Stimulated activated CD8-positive, alpha-beta memory T cell treated with anti-CD3 and anti-CD28 coated beads, Interleukin-7, amount 100 ng/mL, for 4 hours (primary cell): ENCODE results near the gene GDF11.

Experiments used
- DNase-seq, 2 donors: peaks; one replicate each; pipeline ENCODE4 v3.0.0-alpha.2; 2020; ENCODE audit warnings: low read depth in 2 of 2

Gene GDF11

GRCh38 chr12:55795950-55796349 lies 53.0 kb downstream of the GDF11 start:
- DNase-seq = no peak

- DNase-seq = no peak
These were observed 54.1 kb downstream of the GDF11 start for GRCh38 chr12:55797068-55797467.

DNA sequence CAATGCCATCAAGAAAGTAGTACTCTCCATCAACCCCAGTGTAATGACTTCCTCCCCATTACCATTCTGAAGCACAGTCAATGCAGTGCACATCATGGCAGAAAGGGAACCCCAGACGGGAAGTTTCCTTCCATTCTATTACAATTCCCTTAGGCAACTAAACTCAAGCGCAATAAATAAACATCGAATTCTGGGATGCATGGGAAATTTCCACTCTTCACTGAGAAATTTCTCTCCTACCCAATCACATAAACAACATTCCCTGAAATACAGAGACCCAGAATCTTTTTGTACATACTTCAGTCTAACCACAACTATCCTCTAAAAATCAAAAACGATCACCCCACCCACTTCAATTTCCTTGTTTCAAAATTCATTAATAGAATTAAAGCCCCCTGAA lies 54.6 kb downstream of the GDF11 start:
- no peak for DNase-seq
